ENCODE data around the gene TOP1. TPM values are rescaled to one million over a fixed set of nuclear protein-coding genes. Genes with fewer than 3 reads are reported as not detected.
A peak's percentile ranks its signal among the peaks of the same experiment; 100 is the strongest.

The TOP1 gene
- total RNA-seq = 10 to 100 TPM; 45.0 to 48.3 TPM
- polyA plus RNA-seq = 10 to 100 TPM in 2 of 3 donors, 1 to 10 TPM in 1; 9.1 to 14.1 (median 10.5) TPM
- 51.1 to 132 (median 88.6) reads per million in 6 experiments for total RNA-seq

DNA sequence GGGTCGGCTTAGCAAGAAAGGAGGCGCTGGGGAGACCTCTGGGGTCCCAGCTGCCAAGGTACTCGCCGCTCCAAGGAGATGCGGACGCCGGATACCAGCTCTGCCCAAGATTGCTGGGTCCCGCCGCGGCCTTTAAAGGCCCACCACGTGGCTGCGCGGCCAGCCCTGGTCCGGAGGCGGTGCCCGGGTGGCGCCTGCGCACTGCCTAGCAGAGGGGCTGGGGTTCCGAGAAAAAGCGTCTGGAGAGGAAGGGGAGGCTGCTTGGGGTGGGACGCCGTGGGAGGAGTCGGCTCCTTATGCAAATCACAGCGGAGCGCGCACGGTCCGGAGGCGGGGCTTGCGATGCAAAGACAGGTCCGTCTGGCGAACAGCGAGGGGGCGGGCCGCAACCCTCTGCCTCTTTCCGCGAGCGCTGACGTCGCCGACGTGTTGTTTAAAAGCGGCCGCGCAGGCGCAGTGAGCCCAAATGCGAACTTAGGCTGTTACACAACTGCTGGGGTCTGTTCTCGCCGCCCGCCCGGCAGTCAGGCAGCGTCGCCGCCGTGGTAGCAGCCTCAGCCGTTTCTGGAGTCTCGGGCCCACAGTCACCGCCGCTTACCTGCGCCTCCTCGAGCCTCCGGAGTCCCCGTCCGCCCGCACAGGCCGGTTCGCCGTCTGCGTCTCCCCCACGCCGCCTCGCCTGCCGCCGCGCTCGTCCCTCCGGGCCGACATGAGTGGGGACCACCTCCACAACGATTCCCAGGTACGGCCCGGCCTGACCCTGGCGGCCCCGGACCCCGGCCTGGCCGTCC lies at the start of gene TOP1:
TOP1 (plus strand) TSS at position 464 of the 791 bp plus-strand sequence; CDS start at position 710, 246 bp downstream.
- no peaks in the 10 kb centered on the region for H3K27me3 Mint-ChIP-seq
- ATAC-seq (peak; percentile 94 to 97), DNase-seq (peak; percentile 95 to 100 (median 100))
- H3K27ac Mint-ChIP-seq = peak within 1 kb of the TSS; percentile 91 to 99 (median 98)
- H3K36me3 Mint-ChIP-seq = peaks cover 0 to 20% (median 0%) of the 10 kb centered on the region in 3 donors
- H3K4me3 Mint-ChIP-seq = peak within 1 kb of the TSS; percentile 89 to 97 (median 94)
- no peaks in the 10 kb centered on the region for H3K9me3 Mint-ChIP-seq
- POLR2A ChIA-PET = interaction anchor here (0.5 to 1.9 kb wide), 6 partner anchors 19 to 590 kb away, joined by 3 to 8 read pairs (median 4); partner anchors contain the start of gene CHD6
- peaks cover 26 to 61% (median 54%) of the 10 kb centered on the region in 4 donors for H3K4me1 Mint-ChIP-seq

- H3K27me3 Mint-ChIP-seq = peaks cover 3 to 34% (median 10%) of the 10 kb centered on the region in 5 donors
- DNase-seq (no peak), ATAC-seq (no peak)
- H3K4me1 Mint-ChIP-seq = peaks cover 0 to 3% (median 0%) of the 10 kb centered on the region in 4 donors
- H3K9me3 Mint-ChIP-seq = peaks cover 11 to 28% (median 21%) of the 10 kb centered on the region in 9 donors
- no peak overlapping the region for H3K4me3 Mint-ChIP-seq
- H3K36me3 Mint-ChIP-seq = peaks cover 5 to 20% (median 14%) of the 10 kb centered on the region in 3 donors
- POLR2A ChIA-PET = no interaction called here
- no peak overlapping the region for H3K27ac Mint-ChIP-seq
Measured at GRCh38 chr20:40979247-40979646, 49.4 kb upstream of the TOP1 start.

GRCh38 chr20:40980106-40980827 lies 48.4 kb upstream of the TOP1 start:
- Mint-ChIP-seq H3K27me3 (peaks cover 3 to 34% (median 10%) of the 10 kb centered on the region in 5 donors), H3K4me1 (peaks cover 0 to 3% (median 0%) of the 10 kb centered on the region in 4 donors), H3K9me3 (peaks cover 11 to 28% (median 21%) of the 10 kb centered on the region in 9 donors), H3K36me3 (peaks cover 5 to 20% (median 14%) of the 10 kb centered on the region in 3 donors), H3K27ac (no peak overlapping the region), H3K4me3 (no peak overlapping the region)
- ATAC-seq (no peak), DNase-seq (no peak)
- POLR2A ChIA-PET = interaction anchor here (0.5 kb wide), 1 partner anchor 20 kb away, joined by 3 read pairs; no protein-coding TSS in a partner anchor

DNA sequence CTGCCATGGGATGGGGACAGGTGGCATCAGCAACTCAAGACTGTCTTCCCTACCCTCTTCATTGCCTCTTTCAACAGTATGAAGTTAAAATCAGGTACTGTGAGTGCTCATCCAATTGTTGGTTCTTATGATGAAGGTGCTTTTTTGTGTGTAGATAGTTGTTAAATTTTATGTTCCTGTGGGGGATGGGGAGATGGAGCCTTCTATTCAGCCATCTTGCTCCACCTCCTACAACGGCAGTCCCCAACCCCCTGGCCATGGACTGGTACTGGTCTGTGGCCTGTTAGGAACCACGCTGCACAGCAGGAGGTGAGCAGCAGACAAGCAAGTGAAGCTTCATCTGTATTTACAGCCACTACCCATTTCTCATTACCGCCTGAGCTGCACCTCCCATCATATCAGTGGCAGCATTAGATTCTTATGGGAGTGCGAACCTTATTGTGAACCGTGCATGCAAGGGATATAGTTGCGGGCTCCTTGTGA lies 47.8 kb upstream of the TOP1 start:
- H3K4me1 Mint-ChIP-seq = peaks cover 0 to 4% (median 1%) of the 10 kb centered on the region in 4 donors
- DNase-seq (no peak), ATAC-seq (no peak)
- H3K9me3 Mint-ChIP-seq = peaks cover 11 to 28% (median 21%) of the 10 kb centered on the region in 9 donors
- peaks cover 5 to 20% (median 14%) of the 10 kb centered on the region in 3 donors for H3K36me3 Mint-ChIP-seq
- POLR2A ChIA-PET = no interaction called here
- peaks cover 3 to 33% (median 8%) of the 10 kb centered on the region in 5 donors for H3K27me3 Mint-ChIP-seq
- H3K27ac Mint-ChIP-seq = no peak overlapping the region
- H3K4me3 Mint-ChIP-seq = no peak overlapping the region

GRCh38 chr20:40982415-40983145 lies 46.0 kb upstream of the TOP1 start:
- Mint-ChIP-seq H3K4me3 (no peak overlapping the region), H3K4me1 (peaks cover 10 to 17% (median 15%) of the 10 kb centered on the region in 4 donors), H3K36me3 (peaks cover 2 to 12% (median 4%) of the 10 kb centered on the region in 3 donors), H3K9me3 (peaks cover 8 to 19% (median 13%) of the 10 kb centered on the region in 9 donors), H3K27me3 (peaks cover 0 to 21% (median 4%) of the 10 kb centered on the region in 5 donors), H3K27ac (no peak overlapping the region)
- no peak for ATAC-seq
- no peak for DNase-seq
- POLR2A ChIA-PET = no interaction called here

GRCh38 chr20:40983898-40984297 lies 44.7 kb upstream of the TOP1 start:
- POLR2A ChIA-PET = no interaction called here
- no peak overlapping the region for H3K4me3 Mint-ChIP-seq
- no peaks in the 10 kb centered on the region for H3K36me3 Mint-ChIP-seq
- no peak for ATAC-seq
- peaks cover 10 to 18% (median 16%) of the 10 kb centered on the region in 4 donors for H3K4me1 Mint-ChIP-seq
- no peak overlapping the region for H3K27ac Mint-ChIP-seq
- peaks cover 0 to 7% (median 0%) of the 10 kb centered on the region in 9 donors for H3K9me3 Mint-ChIP-seq
- no peak for DNase-seq
- peaks cover 0 to 14% (median 2%) of the 10 kb centered on the region in 5 donors for H3K27me3 Mint-ChIP-seq

DNA sequence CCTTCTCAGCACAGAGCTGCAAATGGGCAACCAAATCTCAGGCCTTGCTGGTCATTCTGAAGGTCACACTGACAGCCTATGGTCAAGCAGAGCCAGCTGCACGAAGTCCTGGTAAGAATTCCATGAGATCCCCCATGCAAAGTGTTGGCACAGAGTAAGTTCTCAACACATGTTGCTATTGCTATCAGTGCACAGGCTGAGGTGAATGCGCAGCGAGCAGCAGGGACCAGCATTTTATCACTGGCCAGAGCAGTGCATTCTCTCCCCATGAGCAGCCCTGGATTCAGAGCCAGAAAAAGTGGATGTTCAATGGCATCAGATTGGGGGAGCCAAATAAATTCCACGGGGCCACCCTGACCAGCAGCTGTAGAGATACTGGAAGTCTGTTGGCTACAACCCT lies 44.1 kb upstream of the TOP1 start:
- POLR2A ChIA-PET = no interaction called here
- no peak overlapping the region for H3K4me3 Mint-ChIP-seq
- no peak for DNase-seq
- H3K9me3 Mint-ChIP-seq = peaks cover 0 to 2% (median 0%) of the 10 kb centered on the region in 9 donors
- peaks cover 0 to 14% (median under 1%) of the 10 kb centered on the region in 5 donors for H3K27me3 Mint-ChIP-seq
- no peak for ATAC-seq
- no peak overlapping the region for H3K27ac Mint-ChIP-seq
- H3K36me3 Mint-ChIP-seq = no peaks in the 10 kb centered on the region
- H3K4me1 Mint-ChIP-seq = peaks cover 10 to 18% (median 16%) of the 10 kb centered on the region in 4 donors

- Mint-ChIP-seq H3K27ac (peak overlapping the region in 2 of 10 donors; percentile 11 to 12), H3K36me3 (no peaks in the 10 kb centered on the region), H3K9me3 (no peaks in the 10 kb centered on the region), H3K4me1 (peaks cover 25 to 36% (median 33%) of the 10 kb centered on the region in 4 donors), H3K27me3 (peaks cover 0 to 8% (median 0%) of the 10 kb centered on the region in 5 donors), H3K4me3 (peak overlapping the region in 6 of 10 donors; percentile 0 to 51 (median 24))
- peak in 1 of 2 donors; percentile 56 for ATAC-seq
- POLR2A ChIA-PET = interaction anchor here (0.8 kb wide), 1 partner anchor 24 kb away, joined by 3 read pairs; no protein-coding TSS in a partner anchor
- peak in 1 of 10 donors; percentile 14 for DNase-seq
Measured at GRCh38 chr20:40986774-40987173, 41.8 kb upstream of the TOP1 start.

DNA sequence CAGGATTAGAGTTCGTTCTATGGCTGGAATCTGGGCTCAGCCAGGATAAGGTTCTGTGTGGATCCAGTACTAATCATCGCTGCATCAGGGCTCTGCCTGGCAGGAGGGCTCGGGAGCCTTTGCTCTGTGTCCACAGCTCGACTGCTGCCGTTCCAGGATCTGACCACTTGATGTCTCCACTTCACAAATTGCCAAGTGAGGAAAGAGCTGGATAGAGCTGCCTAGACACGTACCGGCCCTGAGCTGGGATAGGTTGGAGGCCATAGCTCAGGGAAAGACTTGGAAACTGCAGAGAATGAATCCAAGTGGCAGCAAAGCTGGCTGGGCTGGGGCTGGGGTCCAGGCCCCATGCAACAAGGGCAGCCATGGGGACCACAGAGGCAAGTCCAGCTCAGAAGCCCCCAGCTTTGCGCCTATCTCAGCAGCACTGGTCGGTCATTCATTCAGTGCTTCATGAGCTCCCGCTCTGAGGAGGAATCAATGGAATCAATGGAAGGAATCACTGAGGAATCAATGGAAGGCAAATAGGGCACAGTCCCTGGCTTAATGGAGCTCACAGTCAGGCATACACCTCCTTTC lies 38.0 kb upstream of the TOP1 start:
- peak; percentile 19 to 78 (median 49) for DNase-seq
- POLR2A ChIA-PET = interaction anchor here (1.0 to 1.3 kb wide), 6 partner anchors 80 to 166 kb away, joined by 3 to 5 read pairs (median 3); no protein-coding TSS in a partner anchor
- Mint-ChIP-seq H3K4me3 (peak overlapping the region in 8 of 10 donors; percentile 15 to 66 (median 42)), H3K27me3 (peaks cover 0 to 4% (median 0%) of the 10 kb centered on the region in 5 donors), H3K9me3 (no peaks in the 10 kb centered on the region), H3K27ac (peak overlapping the region in 7 of 10 donors; percentile 6 to 91 (median 61)), H3K36me3 (no peaks in the 10 kb centered on the region), H3K4me1 (peaks cover 23 to 42% (median 36%) of the 10 kb centered on the region in 4 donors)
- ATAC-seq = peak; percentile 76 to 83

- peak overlapping the region in 7 of 10 donors; percentile 4 to 57 (median 46) for H3K4me3 Mint-ChIP-seq
- H3K27me3 Mint-ChIP-seq = no peaks in the 10 kb centered on the region
Measured at GRCh38 chr20:40991181-40991889, 37.3 kb upstream of the TOP1 start.

More at GRCh38 chr20:40991181-40991889, 37.3 kb upstream of the TOP1 start:
- DNase-seq (peak in 5 of 10 donors; percentile 10 to 71 (median 37)), ATAC-seq (peak; percentile 79 to 88)
- Mint-ChIP-seq H3K36me3 (no peaks in the 10 kb centered on the region), H3K9me3 (no peaks in the 10 kb centered on the region), H3K27ac (peak overlapping the region in 8 of 10 donors; percentile 28 to 91 (median 78)), H3K4me1 (peaks cover 23 to 42% (median 34%) of the 10 kb centered on the region in 4 donors)
- POLR2A ChIA-PET = interaction anchor here (1.0 to 1.9 kb wide), 7 partner anchors 38 to 165 kb away, joined by 3 to 8 read pairs (median 3); partner anchors contain the start of gene TOP1

Measured in naive thymus-derived CD8-positive, alpha-beta T cell (primary cell).